ENCODE data around the gene MRPL42. TPM values are rescaled to one million over a fixed set of nuclear protein-coding genes. Genes with fewer than 3 reads are reported as not detected.

Gene MRPL42
- total and polyA plus RNA-seq, 2 of the 4 experiments (the other 2 are of a cell fraction), result 64.2 to 90.7 TPM

DNA sequence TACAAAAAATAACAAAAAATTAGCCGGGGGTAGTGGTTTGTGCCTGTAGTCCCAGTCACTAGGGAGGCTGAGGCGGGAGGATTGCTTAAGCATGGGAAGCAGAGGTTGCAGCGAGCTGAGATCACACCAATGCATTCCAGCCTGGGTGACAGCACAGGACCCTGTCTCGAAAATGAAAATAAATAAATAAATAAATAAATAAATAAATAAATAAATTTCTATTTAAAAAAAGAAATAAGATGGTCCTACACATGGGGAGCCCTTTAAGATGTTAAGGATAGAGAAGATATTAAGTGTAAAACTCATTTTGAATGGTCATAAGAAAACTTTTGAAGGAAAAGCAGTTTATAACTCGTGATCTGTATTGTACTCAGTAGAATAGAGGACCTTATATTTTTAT, 8.2 kb upstream of the MRPL42 start:
- BruUV-seq (replicated peaks), result no TSS peak

More for the DNA sequence above, 8.2 kb upstream of the MRPL42 start:
- H2AK5ac ChIP-seq (ENCODE audit: low read depth, low read length), result no peak overlapping the region
- no peaks in the 10 kb centered on the region for H3K79me1 ChIP-seq (ENCODE audit: low read depth in 1 of 2, low read length in 2 of 2)
- no CpG with 5 or more reads among the region's 5 CpGs for WGBS, 2 experiments (ENCODE audit: extremely low coverage in 2 of 2, insufficient read length in 1 of 2)
- in situ Hi-C loops (cut with MboI; ENCODE audit: low sequenced_read_pairs), result no loop called here
- H3K4me1 ChIP-seq (ENCODE audit: control insufficient read depth, insufficient read depth, low read length), result no peaks in the 10 kb centered on the region
- H3K23ac ChIP-seq (ENCODE audit: low read depth, low read length), result no peak overlapping the region
- no peak overlapping the region for H2BK5ac ChIP-seq (ENCODE audit: low read depth, low read length, poor library complexity, severe bottlenecking)
- no peak overlapping the region for H2BK15ac ChIP-seq (ENCODE audit: low read depth, low read length)
- H3K14ac ChIP-seq (replicated peaks; ENCODE audit: low read depth, low read length), result no peak overlapping the region
- H3K18ac ChIP-seq (ENCODE audit: low read depth, low read length), result no peak overlapping the region
- TF ChIP-seq MXI1 (IDR thresholded peaks at IDR 0.05; ENCODE audit: borderline replicate concordance, low read depth, low read length) (no peak), RAD21 (IDR thresholded peaks at IDR 0.05; ENCODE audit: low read length) (no peak), FOS (IDR thresholded peaks at IDR 0.05; ENCODE audit: low read depth, low read length) (no peak), RFX5 (IDR thresholded peaks at IDR 0.05; ENCODE audit: low read depth, low read length) (no peak), ELK1 (IDR thresholded peaks at IDR 0.05; ENCODE audit: borderline replicate concordance, low read depth, low read length) (no peak), CHD1 (IDR thresholded peaks at IDR 0.05; ENCODE audit: low read depth, low read length) (no peak), RCOR1 (IDR thresholded peaks at IDR 0.05; ENCODE audit: insufficient replicate concordance, low read length) (no peak), MAFK (IDR thresholded peaks at IDR 0.05; ENCODE audit: low read depth, low read length) (no peak), SMC3 (IDR thresholded peaks at IDR 0.05; ENCODE audit: low read depth, low read length) (no peak), MAZ (IDR thresholded peaks at IDR 0.05; ENCODE audit: borderline replicate concordance, low read depth, low read length) (no peak), POLR2A (IDR thresholded peaks at IDR 0.05; ENCODE audit: low read depth, low read length) (no peak), BHLHE40 (IDR thresholded peaks at IDR 0.05; ENCODE audit: low read depth, low read length) (no peak), CEBPB (IDR thresholded peaks at IDR 0.05; ENCODE audit: low read depth, low read length) (no peak)
- no peak overlapping the region for H3K56ac ChIP-seq (ENCODE audit: extremely low read depth, insufficient read depth, low read length)
- H2BK20ac ChIP-seq (ENCODE audit: low read depth, low read length), result no peak overlapping the region
- no peak overlapping the region for H3K4ac ChIP-seq (ENCODE audit: low read depth, low read length)
- no peak overlapping the region for H4K8ac ChIP-seq (ENCODE audit: low read depth in 2 of 2, low read length in 2 of 2)
- H2AK9ac ChIP-seq (replicated peaks; ENCODE audit: low read depth, low read length, poor library complexity), result no peak overlapping the region
- ATAC-seq (ENCODE audit: low read depth) (no peak), DNase-seq (no peak)
- no peak overlapping the region for H2BK120ac ChIP-seq (ENCODE audit: low read depth, low read length)
- intact Hi-C loops (cut with micrococcal nuclease), result no loop called here
- no peak overlapping the region for H2AFZ ChIP-seq (replicated peaks; ENCODE audit: low read length, poor library complexity)
- no peak overlapping the region for H3K4me2 ChIP-seq (ENCODE audit: low read depth, low read length)
- no peak overlapping the region for H3K27ac ChIP-seq (ENCODE audit: insufficient read depth, low read length)
- ChIA-PET CTCF (no interaction called here), POLR2A (ENCODE audit: unreplicated experiment) (no interaction called here)
- no peaks in the 10 kb centered on the region for H3K9me1 ChIP-seq (ENCODE audit: insufficient read depth, low read length)
- H3K27me3 ChIP-seq (ENCODE audit: control insufficient read depth, insufficient read depth, low read length), result no peaks in the 10 kb centered on the region
- no peaks in the 10 kb centered on the region; the same call in 1 of the 2 replicates for H4K20me1 ChIP-seq (ENCODE audit: insufficient read depth, low read length)
- no peaks in the 10 kb centered on the region for H3K36me3 ChIP-seq (ENCODE audit: control insufficient read depth, insufficient read depth, low read length)
- dilution Hi-C loops (cut with HindIII; ENCODE audit: low sequenced_read_pairs, unreplicated experiment), result no loop called here
- no peak overlapping the region for H4K5ac ChIP-seq (ENCODE audit: low read depth, low read length)
- H3K9ac ChIP-seq (ENCODE audit: low read depth, low read length), result no peak overlapping the region
- H3K4me3 ChIP-seq (ENCODE audit: insufficient read depth, low read depth, low read length), result no peak overlapping the region
- no peak overlapping the region for H4K91ac ChIP-seq (ENCODE audit: insufficient read depth, low read depth, low read length)
- no peaks in the 10 kb centered on the region for H3K9me3 ChIP-seq (ENCODE audit: control insufficient read depth, insufficient read depth, low read length)
